Measurements from ENCODE around the gene ZNF335.

ZNF335 gene

GRCh38 chr20:46010491-46011391 lies 38.7 kb upstream of the ZNF335 start:
- WGBS, 2 donors (ENCODE audit: extremely low coverage in 2 of 2, insufficient read length in 2 of 2, insufficient replicate concordance in 1 of 2): no CpG with 5 or more reads among the region's 74 CpGs

GRCh38 chr20:46009816-46010215 lies 37.8 kb upstream of the ZNF335 start:
- H3K79me1 ChIP-seq (ENCODE audit: low read depth, low read length): peaks cover 1% of the 10 kb centered on the region
- no peak overlapping the region for H3K27ac ChIP-seq (replicated peaks; ENCODE audit: low read length)
- peaks cover 6 to 10% of the 10 kb centered on the region in 2 donors for H3K4me1 ChIP-seq (ENCODE audit: control insufficient read depth in 2 of 2, insufficient read depth in 1 of 2, low read depth in 1 of 2, low read length in 2 of 2)
- peaks cover 0 to 25% (median 6%) of the 10 kb centered on the region in 3 experiments for H3K27me3 ChIP-seq (ENCODE audit: control insufficient read depth in 3 of 3, insufficient read depth in 3 of 3, low read depth in 1 of 3, low read length in 3 of 3)
- H2BK15ac ChIP-seq (ENCODE audit: low read length): no peak overlapping the region
- no peak overlapping the region for H3K14ac ChIP-seq (ENCODE audit: low read length)
- no peak overlapping the region for H3K4ac ChIP-seq (ENCODE audit: low read length)
- no peak overlapping the region for H4K8ac ChIP-seq (ENCODE audit: low read depth, low read length)
- no peak overlapping the region for H2AFZ ChIP-seq (ENCODE audit: low read length)
- DNase-seq (ENCODE audit: low spot score): no peak
- no peak overlapping the region for H2BK12ac ChIP-seq (ENCODE audit: low read length)
- H4K91ac ChIP-seq (ENCODE audit: low read depth, low read length, poor library complexity): no peak overlapping the region
- peaks cover 0 to 5% of the 10 kb centered on the region in 2 donors for H3K9me3 ChIP-seq (replicated peaks in 1 of 2; ENCODE audit: control insufficient read depth in 2 of 2, insufficient read depth in 1 of 2, low read depth in 1 of 2, low read length in 2 of 2)
- no peak overlapping the region for H2AK5ac ChIP-seq (ENCODE audit: low read depth, low read length)
- H3K23ac ChIP-seq (ENCODE audit: low read depth, low read length, poor library complexity): no peak overlapping the region
- no peak overlapping the region for H3K9ac ChIP-seq (ENCODE audit: low read depth, low read length, poor library complexity)
- no peak overlapping the region for H3K18ac ChIP-seq (ENCODE audit: low read length)
- no peak overlapping the region for H2BK120ac ChIP-seq (ENCODE audit: low read depth, low read length)
- H3K4me2 ChIP-seq (ENCODE audit: insufficient read depth, low read length, poor library complexity, severe bottlenecking): no peak overlapping the region
- no peak overlapping the region for H2BK5ac ChIP-seq (ENCODE audit: low read length)
- WGBS, 2 donors (ENCODE audit: extremely low coverage in 2 of 2, insufficient read length in 2 of 2, insufficient replicate concordance in 1 of 2): no CpG with 5 or more reads among the region's 20 CpGs
- no peaks in the 10 kb centered on the region for H3K36me3 ChIP-seq (replicated peaks in 1 of 2; ENCODE audit: control insufficient read depth in 2 of 2, insufficient read depth in 2 of 2, low read length in 2 of 2)
- H3K4me3 ChIP-seq (ENCODE audit: low read length in 2 of 2): no peak overlapping the region

More at GRCh38 chr20:46010491-46011391, 38.7 kb upstream of the ZNF335 start:
- Histone ChIP-seq H3K9me3 (replicated peaks in 1 of 2; ENCODE audit: control insufficient read depth in 2 of 2, insufficient read depth in 1 of 2, low read depth in 1 of 2, low read length in 2 of 2) (peaks cover 0 to 5% of the 10 kb centered on the region in 2 donors), H2BK120ac (ENCODE audit: low read depth, low read length) (peak overlapping the region; percentile 42), H3K14ac (ENCODE audit: low read length) (peak overlapping the region; percentile 77), H3K4ac (ENCODE audit: low read length) (peak overlapping the region; percentile 23), H4K8ac (ENCODE audit: low read depth, low read length) (no peak overlapping the region), H3K23ac (ENCODE audit: low read depth, low read length, poor library complexity) (peak overlapping the region; percentile 90), H3K9ac (ENCODE audit: low read depth, low read length, poor library complexity) (no peak overlapping the region), H2AK5ac (ENCODE audit: low read depth, low read length) (peak overlapping the region; percentile 37), H3K27me3 (ENCODE audit: control insufficient read depth in 3 of 3, insufficient read depth in 3 of 3, low read depth in 1 of 3, low read length in 3 of 3) (peaks cover 0 to 25% (median 6%) of the 10 kb centered on the region in 3 experiments), H3K36me3 (replicated peaks in 1 of 2; ENCODE audit: control insufficient read depth in 2 of 2, insufficient read depth in 2 of 2, low read length in 2 of 2) (no peaks in the 10 kb centered on the region), H4K91ac (ENCODE audit: low read depth, low read length, poor library complexity) (no peak overlapping the region), H2BK15ac (ENCODE audit: low read length) (peak overlapping the region; percentile 49), H3K4me1 (ENCODE audit: control insufficient read depth in 2 of 2, insufficient read depth in 1 of 2, low read depth in 1 of 2, low read length in 2 of 2) (peaks cover 6 to 10% of the 10 kb centered on the region in 2 donors), H2BK5ac (ENCODE audit: low read length) (peak overlapping the region; percentile 73), H3K79me1 (ENCODE audit: low read depth, low read length) (peaks cover 1% of the 10 kb centered on the region), H3K27ac (replicated peaks; ENCODE audit: low read length) (no peak overlapping the region), H2AFZ (ENCODE audit: low read length) (no peak overlapping the region), H3K18ac (ENCODE audit: low read length) (peak overlapping the region; percentile 57), H3K4me2 (ENCODE audit: insufficient read depth, low read length, poor library complexity, severe bottlenecking) (no peak overlapping the region), H2BK12ac (ENCODE audit: low read length) (peak overlapping the region; percentile 34), H3K4me3 (ENCODE audit: low read length in 2 of 2) (no peak overlapping the region)
- no peak for DNase-seq (ENCODE audit: low spot score)

- Histone ChIP-seq H2BK120ac (ENCODE audit: low read depth, low read length) (no peak overlapping the region), H2BK5ac (ENCODE audit: low read length) (no peak overlapping the region), H2AFZ (ENCODE audit: low read length) (no peak overlapping the region), H3K4me3 (ENCODE audit: low read length in 2 of 2) (no peak overlapping the region), H3K4me1 (ENCODE audit: control insufficient read depth in 2 of 2, insufficient read depth in 1 of 2, low read depth in 1 of 2, low read length in 2 of 2) (peaks cover 6 to 7% of the 10 kb centered on the region in 2 donors), H3K27me3 (ENCODE audit: control insufficient read depth in 3 of 3, insufficient read depth in 3 of 3, low read depth in 1 of 3, low read length in 3 of 3) (peaks cover 0 to 7% (median 0%) of the 10 kb centered on the region in 3 experiments), H3K9ac (ENCODE audit: low read depth, low read length, poor library complexity) (no peak overlapping the region), H4K91ac (ENCODE audit: low read depth, low read length, poor library complexity) (no peak overlapping the region), H3K4me2 (ENCODE audit: insufficient read depth, low read length, poor library complexity, severe bottlenecking) (no peak overlapping the region), H3K4ac (ENCODE audit: low read length) (no peak overlapping the region), H3K23ac (ENCODE audit: low read depth, low read length, poor library complexity) (no peak overlapping the region), H3K14ac (ENCODE audit: low read length) (no peak overlapping the region), H3K27ac (replicated peaks; ENCODE audit: low read length) (no peak overlapping the region), H2BK15ac (ENCODE audit: low read length) (no peak overlapping the region), H3K79me1 (ENCODE audit: low read depth, low read length) (no peaks in the 10 kb centered on the region), H3K18ac (ENCODE audit: low read length) (no peak overlapping the region), H3K9me3 (replicated peaks in 1 of 2; ENCODE audit: control insufficient read depth in 2 of 2, insufficient read depth in 1 of 2, low read depth in 1 of 2, low read length in 2 of 2) (peaks cover 0 to 5% of the 10 kb centered on the region in 2 donors), H3K36me3 (replicated peaks in 1 of 2; ENCODE audit: control insufficient read depth in 2 of 2, insufficient read depth in 2 of 2, low read length in 2 of 2) (no peaks in the 10 kb centered on the region), H2BK12ac (ENCODE audit: low read length) (no peak overlapping the region), H4K8ac (ENCODE audit: low read depth, low read length) (no peak overlapping the region), H2AK5ac (ENCODE audit: low read depth, low read length) (no peak overlapping the region)
- no peak for DNase-seq (ENCODE audit: low spot score)
- no CpG with 5 or more reads among the region's 4 CpGs for WGBS, 2 donors (ENCODE audit: extremely low coverage in 2 of 2, insufficient read length in 2 of 2, insufficient replicate concordance in 1 of 2)
These were observed 35.7 kb upstream of the ZNF335 start for GRCh38 chr20:46007671-46008070.

- Histone ChIP-seq H3K23ac (ENCODE audit: low read depth, low read length, poor library complexity) (no peak overlapping the region), H3K27me3 (ENCODE audit: control insufficient read depth in 3 of 3, insufficient read depth in 3 of 3, low read depth in 1 of 3, low read length in 3 of 3) (peaks cover 0 to 4% (median 0%) of the 10 kb centered on the region in 3 experiments), H3K18ac (ENCODE audit: low read length) (no peak overlapping the region), H3K27ac (replicated peaks; ENCODE audit: low read length) (no peak overlapping the region), H2BK120ac (ENCODE audit: low read depth, low read length) (no peak overlapping the region), H4K8ac (ENCODE audit: low read depth, low read length) (no peak overlapping the region), H2AK5ac (ENCODE audit: low read depth, low read length) (no peak overlapping the region), H3K14ac (ENCODE audit: low read length) (no peak overlapping the region), H3K4me3 (ENCODE audit: low read length in 2 of 2) (no peak overlapping the region), H2AFZ (ENCODE audit: low read length) (no peak overlapping the region), H3K9ac (ENCODE audit: low read depth, low read length, poor library complexity) (no peak overlapping the region), H2BK5ac (ENCODE audit: low read length) (no peak overlapping the region), H4K91ac (ENCODE audit: low read depth, low read length, poor library complexity) (no peak overlapping the region), H3K4me1 (ENCODE audit: control insufficient read depth in 2 of 2, insufficient read depth in 1 of 2, low read depth in 1 of 2, low read length in 2 of 2) (peaks cover 6 to 7% of the 10 kb centered on the region in 2 donors), H3K9me3 (replicated peaks in 1 of 2; ENCODE audit: control insufficient read depth in 2 of 2, insufficient read depth in 1 of 2, low read depth in 1 of 2, low read length in 2 of 2) (peaks cover 0 to 5% of the 10 kb centered on the region in 2 donors), H2BK12ac (ENCODE audit: low read length) (no peak overlapping the region), H3K79me1 (ENCODE audit: low read depth, low read length) (no peaks in the 10 kb centered on the region), H2BK15ac (ENCODE audit: low read length) (no peak overlapping the region), H3K4ac (ENCODE audit: low read length) (no peak overlapping the region), H3K36me3 (replicated peaks in 1 of 2; ENCODE audit: control insufficient read depth in 2 of 2, insufficient read depth in 2 of 2, low read length in 2 of 2) (no peaks in the 10 kb centered on the region), H3K4me2 (ENCODE audit: insufficient read depth, low read length, poor library complexity, severe bottlenecking) (no peak overlapping the region)
- no CpG with 5 or more reads among the region's 11 CpGs for WGBS, 2 donors (ENCODE audit: extremely low coverage in 2 of 2, insufficient read length in 2 of 2, insufficient replicate concordance in 1 of 2)
- DNase-seq (ENCODE audit: low spot score): no peak
These were observed 35.0 kb upstream of the ZNF335 start for GRCh38 chr20:46006964-46007363.

Measured in neuronal stem cell (in vitro differentiated cells).